Suprapubic skin (tissue), 4 donors: ENCODE data around the gene NRDE2.

Source experiments
- CTCF ChIP-seq, 2 donors: fragments of 200-600 bp in 1 of 2; fragments of 450-650 bp in 1 of 2; sonication (generic) in 1 of 2; IDR thresholded peaks; one replicate each; pipeline ENCODE4 v1.5.1; 2016 to 2019; ENCODE audit warnings: antibody characterized with exemption in 2 of 2, mild to moderate bottlenecking in 1 of 2, moderate library complexity in 1 of 2
- EP300 ChIP-seq: sonication (generic); formaldehyde crosslinking; IDR thresholded peaks from one replicate; pipeline ENCODE4 v1.6.1; 2017; ENCODE audit warnings: antibody characterized with exemption
- POLR2A ChIP-seq, 2 donors: fragments of 450-650 bp; IDR thresholded peaks; one replicate each; pipeline ENCODE4 v1.6.1; 2017; ENCODE audit warnings: antibody characterized with exemption in 2 of 2, mild to moderate bottlenecking in 2 of 2, moderate library complexity in 2 of 2
- POLR2AphosphoS5 ChIP-seq, 3 donors: sonication (generic); formaldehyde crosslinking; IDR thresholded peaks; one replicate each; pipeline ENCODE4 v1.6.1; 2017; ENCODE audit warnings: antibody characterized with exemption in 3 of 3

GRCh38 chr14:90288651-90289355, 42.9 kb downstream of the NRDE2 start:
- no peak for TF ChIP-seq CTCF (IDR thresholded peaks at IDR 0.05)
- no peak for TF ChIP-seq POLR2A (IDR thresholded peaks at IDR 0.05)
- TF ChIP-seq EP300: no peak
- TF ChIP-seq POLR2AphosphoS5 (IDR thresholded peaks at IDR 0.05): no peak
